ENCODE results near the gene TEDDM1.

Gene TEDDM1

GRCh38 chr1:182407724-182408123 is 7.3 kb upstream of the TEDDM1 start:
- no peak for DNase-seq (ENCODE audit: low spot score)
- no peak for FAIRE-seq

- DNase-seq (ENCODE audit: low spot score) (no peak), FAIRE-seq (no peak)
Observed at GRCh38 chr1:182406012-182406411, 5.5 kb upstream of the TEDDM1 start.

GRCh38 chr1:182405578-182405977 is 5.1 kb upstream of the TEDDM1 start:
- DNase-seq (ENCODE audit: low spot score) (no peak), FAIRE-seq (no peak)

- FAIRE-seq, result no peak
- DNase-seq (ENCODE audit: low spot score), result no peak
Observed at GRCh38 chr1:182404781-182405180, 4.3 kb upstream of the TEDDM1 start.

- no peak for FAIRE-seq
Observed at GRCh38 chr1:182397653-182398393, 2.6 kb downstream of the TEDDM1 start.

GRCh38 chr1:182395906-182396305 is 4.6 kb downstream of the TEDDM1 start:
- FAIRE-seq (no peak), DNase-seq (ENCODE audit: low spot score) (no peak)

More at GRCh38 chr1:182397653-182398393, 2.6 kb downstream of the TEDDM1 start:
- DNase-seq (ENCODE audit: low spot score), result no peak

GRCh38 chr1:182394055-182394775 is 6.3 kb downstream of the TEDDM1 start:
- FAIRE-seq, result no peak

GRCh38 chr1:182392050-182393028 is 8.1 kb downstream of the TEDDM1 start:
- DNase-seq (ENCODE audit: low spot score) (no peak), FAIRE-seq (no peak)

More at GRCh38 chr1:182394055-182394775, 6.3 kb downstream of the TEDDM1 start:
- no peak for DNase-seq (ENCODE audit: low spot score)

GRCh38 chr1:182391362-182392049 is 9.0 kb downstream of the TEDDM1 start, which contains the start of gene GLUL:
GLUL (minus strand) TSS chr1:182391790; CDS start chr1:182388737, 3,053 bp downstream.
- FAIRE-seq (no peak), DNase-seq (ENCODE audit: low spot score) (no peak)

GRCh38 chr1:182391028-182391361 is 9.5 kb downstream of the TEDDM1 start:
- DNase-seq (ENCODE audit: low spot score), result no peak
- FAIRE-seq, result no peak

- no peak for FAIRE-seq
- DNase-seq (ENCODE audit: low spot score), result no peak
Observed at GRCh38 chr1:182389619-182390047, 10.8 kb downstream of the TEDDM1 start.

- no peak for DNase-seq (ENCODE audit: low spot score)
- FAIRE-seq, result no peak
Observed at GRCh38 chr1:182388392-182389134, 11.9 kb downstream of the TEDDM1 start.

- FAIRE-seq, result no peak
- DNase-seq (ENCODE audit: low spot score), result no peak
Observed at GRCh38 chr1:182387566-182387965, 12.9 kb downstream of the TEDDM1 start.

GRCh38 chr1:182386980-182387379 is 13.5 kb downstream of the TEDDM1 start:
- DNase-seq (ENCODE audit: low spot score), result no peak
- FAIRE-seq, result no peak

GRCh38 chr1:182385885-182386853 is 14.3 kb downstream of the TEDDM1 start:
- DNase-seq (ENCODE audit: low spot score) (no peak), FAIRE-seq (no peak)

- no peak for DNase-seq (ENCODE audit: low spot score)
- FAIRE-seq, result no peak
Observed at GRCh38 chr1:182384387-182384960, 16.0 kb downstream of the TEDDM1 start.

GRCh38 chr1:182383934-182384333 is 16.5 kb downstream of the TEDDM1 start:
- FAIRE-seq (no peak), DNase-seq (ENCODE audit: low spot score) (no peak)

- FAIRE-seq (no peak), DNase-seq (ENCODE audit: low spot score) (no peak)
Observed at GRCh38 chr1:182383037-182383661, 17.3 kb downstream of the TEDDM1 start.
